GM12878 (cell line): ENCODE results near the gene DLG2. TPM values are rescaled to one million over a fixed set of nuclear protein-coding genes. Genes with fewer than 3 reads are reported as not detected.

Experiments used
- ATAC-seq: fragments of 200-7000 bp; cut with Tn5 transposase; 3 replicates; pipeline ENCODE4 v1.9.1; 2020; ENCODE audit warnings: mild to moderate bottlenecking, moderate library complexity
- BruUV-seq: library from RNA; stranded (reverse); fragments of 400-500 nt; replicated peaks from 2 replicates; lab custom pipeline; 2021; lab: Mats Ljungman, UMichigan
- CTCF ChIA-PET: fragments of 300-600 bp; sonication (Branson Sonifier 250); formaldehyde crosslinking; extraction: SDS; loops from one replicate; lab custom pipeline; 2021; ENCODE audit warnings: inconsistent platforms; lab: Yijun Ruan, JAX
- POLR2A ChIA-PET: fragments of 350-600 bp; formaldehyde crosslinking; extraction: SDS; loops from one replicate; lab custom pipeline; 2021; ENCODE audit warnings: inconsistent platforms; lab: Charles Lee
- RAD21 ChIA-PET: fragments of 300-600 bp; sonication (Branson Sonifier 250); formaldehyde crosslinking; loops from one replicate; lab custom pipeline; 2023; ENCODE audit warnings: antibody characterized with exemption; ENCODE audit not compliant: unreplicated experiment; lab: Charles Lee
- SMC1A ChIA-PET: fragments of 300-600 bp; sonication (Branson Sonifier 250); formaldehyde crosslinking; loops from one replicate; lab custom pipeline; 2023; ENCODE audit not compliant: unreplicated experiment, uncharacterized antibody; lab: Charles Lee
- DNase-seq: peaks from one replicate; pipeline ENCODE4 v3.0.0-alpha.2; 2011; ENCODE audit warnings: low read depth, low spot score
- FAIRE-seq: peaks from 3 replicates; lab custom pipeline; 2011; peaks lifted over from hg19 to GRCh38; lab: Jason Lieb, UNC
- H2AFZ ChIP-seq: 2 replicates; pipeline ENCODE4 v1.6.0; 2011; ENCODE audit warnings: low read depth, low read length, control low read depth; ENCODE audit not compliant: control insufficient read depth
- H3K27ac ChIP-seq: 2 replicates; pipeline ENCODE4 v1.5.1; 2011; ENCODE audit warnings: control low read depth; ENCODE audit not compliant: control insufficient read depth, insufficient read depth
- H3K27me3 ChIP-seq, 2 experiments: replicated peaks in 1 of 2; 2 replicates each; pipeline versions ENCODE4 v1.6.0 to v1.6.1; 2011; ENCODE audit warnings: low read length in 1 of 2; ENCODE audit not compliant: control insufficient read depth in 2 of 2, insufficient read depth in 2 of 2
- H3K36me3 ChIP-seq, 2 experiments: 2 replicates each; pipeline ENCODE4 v1.5.1; 2011; ENCODE audit warnings: low read length in 1 of 2; ENCODE audit not compliant: control insufficient read depth in 2 of 2, insufficient read depth in 2 of 2
- H3K4me1 ChIP-seq: 2 replicates; pipeline ENCODE4 v1.6.1; 2011; ENCODE audit warnings: mild to moderate bottlenecking, low read length, moderate library complexity, mixed read lengths; ENCODE audit not compliant: control insufficient read depth, insufficient read depth
- H3K4me2 ChIP-seq: 2 replicates; pipeline ENCODE4 v1.6.0; 2011; ENCODE audit warnings: control low read depth; ENCODE audit not compliant: control insufficient read depth, insufficient read depth
- H3K4me3 ChIP-seq: fragments of 200-600 bp; sonication (generic); 2 replicates; pipeline ENCODE4 v1.5.1; 2016
- H3K79me2 ChIP-seq: 2 replicates; pipeline ENCODE4 v1.6.0; 2011; ENCODE audit warnings: low read length; ENCODE audit not compliant: control insufficient read depth, insufficient read depth
- H3K9ac ChIP-seq: 2 replicates; pipeline ENCODE4 v1.8.0; 2011; ENCODE audit warnings: low read length, control low read depth, mixed read lengths; ENCODE audit not compliant: control insufficient read depth, insufficient read depth
- H3K9me3 ChIP-seq: replicated peaks from 3 replicates; pipeline ENCODE4 v1.5.1; 2011; ENCODE audit warnings: mild to moderate bottlenecking, low read length; ENCODE audit not compliant: control insufficient read depth, insufficient read depth
- H4K20me1 ChIP-seq: 2 replicates; pipeline ENCODE4 v1.6.0; 2011; ENCODE audit not compliant: control insufficient read depth, insufficient read depth
- E4F1 ChIP-seq: fragments of 450-650 bp; IDR thresholded peaks from 2 replicates; pipeline ENCODE4 v1.6.1; 2018; ENCODE audit warnings: borderline replicate concordance, mild to moderate bottlenecking; ENCODE audit not compliant: partially characterized antibody
- EGR1 ChIP-seq, 2 experiments: IDR thresholded peaks; 1 replicate in 1 of 2; 2 replicates in 1 of 2; pipeline ENCODE4 v1.6.1; 2011 to 2012; ENCODE audit warnings: low read depth in 2 of 2, low read length in 2 of 2, borderline replicate concordance in 1 of 2, mild to moderate bottlenecking in 1 of 2, moderate library complexity in 1 of 2
- IRF4 ChIP-seq: IDR thresholded peaks from 2 replicates; pipeline ENCODE4 v1.6.1; 2011; ENCODE audit warnings: low read depth, low read length
- KAT2A ChIP-seq: conservative IDR thresholded peaks from 2 replicates; pipeline ENCODE4 v1.6.1; 2011; ENCODE audit warnings: low read depth, low read length; ENCODE audit not compliant: control insufficient read depth
- MYB ChIP-seq: fragments of 150-350 bp; IDR thresholded peaks from 2 replicates; pipeline ENCODE4 v1.6.1; 2014; ENCODE audit warnings: mild to moderate bottlenecking, low read depth, low read length, borderline replicate concordance
- NR2C1 ChIP-seq: fragments of 450-650 bp; IDR thresholded peaks from 2 replicates; pipeline ENCODE4 v1.6.1; 2017; ENCODE audit warnings: antibody characterized with exemption, mild to moderate bottlenecking, moderate library complexity
- PAX8 ChIP-seq: fragments of 450-650 bp; IDR thresholded peaks from 2 replicates; pipeline ENCODE4 v1.6.1; 2017; ENCODE audit warnings: mild to moderate bottlenecking, moderate library complexity
- SMC3 ChIP-seq: IDR thresholded peaks from 2 replicates; pipeline ENCODE4 v1.6.1; 2011; ENCODE audit warnings: low read length, improper control_type of control experiment, borderline replicate concordance
- ZBTB33 ChIP-seq: fragments of 450-650 bp; IDR thresholded peaks from 2 replicates; pipeline ENCODE4 v1.6.1; 2017; ENCODE audit warnings: mild to moderate bottlenecking
- WGBS: methylation state at CpG from one replicate; pipeline ENCODE4 v1.1.6; 2016; ENCODE audit warnings: low lambda C conversion rate; ENCODE audit not compliant: insufficient replicate concordance, insufficient coverage; ENCODE audit errors: missing lambda C conversion rate; 5-methylcytosine and 5-hydroxymethylcytosine counted together
- in situ Hi-C: fragments of 300-500 bp; cut with MboI; formaldehyde crosslinking; loops from 9 replicates; pipeline ENCODE4 v1.14.3; 2018; ENCODE audit warnings: mixed read lengths
- intact Hi-C: fragments of 100-400 bp; cut with micrococcal nuclease; formaldehyde crosslinking; loops from one replicate; pipeline ENCODE4 v1.14.2; 2022; ENCODE audit not compliant: unreplicated experiment
- polyA plus RNA-seq, 11 experiments: library from polyadenylated mRNA; depleted of rRNA in 4 of 11; unstranded in 6 of 11; stranded (reverse) in 5 of 11; fragments of >200 nt; fragmentation: Nextera tagmentation in 4 of 11; fragmentation: Illumina TruSeq in 1 of 11; extraction: Ambion mirVana in 4 of 11; extraction: Trizol in 1 of 11; gene quantifications; 1 replicate in 1 of 11; 2 replicates in 10 of 11; pipeline versions ENCODE4 v1.2.1 to v1.2.3, GENCODE V29; 2011 to 2016; ENCODE audit warnings: inconsistent platforms in 2 of 11, missing spikeins in 2 of 11, low read depth in 1 of 11
- total RNA-seq, 4 experiments: library from RNA; depleted of rRNA in 3 of 4; stranded (reverse); fragments of >200 nt in 3 of 4; fragmentation: Illumina TruSeq in 1 of 4; extraction: Trizol in 1 of 4; gene quantifications; 2 replicates each; pipeline versions ENCODE4 v1.2.1 to v1.2.3, GENCODE V29; 2013 to 2021
- TF ChIP-seq, protein P1 (sequence below): fragments of 450-650 bp; IDR thresholded peaks from 2 replicates; pipeline ENCODE4 v1.6.1; 2016; ENCODE audit warnings: mild to moderate bottlenecking
- TF ChIP-seq, protein P2 (sequence below): fragments of 450-650 bp; IDR thresholded peaks from 2 replicates; pipeline ENCODE4 v1.6.1; 2017; ENCODE audit warnings: mild to moderate bottlenecking, moderate library complexity

The DLG2 gene
- total and polyA plus RNA-seq, 10 of the 15 experiments (the other 5 are each of a cell fraction or from before 2014, with no cell fraction given): 0.09 to 0.98 (median 0.35) TPM

GRCh38 chr11:83663988-83664387, 1963.2 kb downstream of the DLG2 start:
- WGBS: 83% methylated on average over 4 of the region's 4 CpGs
- SMC1A ChIA-PET: no interaction called here
- no peaks in the 10 kb centered on the region; a peak in 1 of 4 replicates for H3K27me3 ChIP-seq
- no peak for FAIRE-seq
- H3K27ac ChIP-seq: no peak overlapping the region
- H3K9me3 ChIP-seq: no peaks in the 10 kb centered on the region
- intact Hi-C loops: no loop called here
- no peak overlapping the region for H3K4me2 ChIP-seq
- H3K9ac ChIP-seq: no peak overlapping the region
- POLR2A ChIA-PET: no interaction called here
- H4K20me1 ChIP-seq: no peaks in the 10 kb centered on the region
- no peak for ATAC-seq
- no peaks in the 10 kb centered on the region for H3K79me2 ChIP-seq
- H3K4me3 ChIP-seq: no peak overlapping the region
- in situ Hi-C loops: no loop called here
- TF ChIP-seq, protein P1, sequence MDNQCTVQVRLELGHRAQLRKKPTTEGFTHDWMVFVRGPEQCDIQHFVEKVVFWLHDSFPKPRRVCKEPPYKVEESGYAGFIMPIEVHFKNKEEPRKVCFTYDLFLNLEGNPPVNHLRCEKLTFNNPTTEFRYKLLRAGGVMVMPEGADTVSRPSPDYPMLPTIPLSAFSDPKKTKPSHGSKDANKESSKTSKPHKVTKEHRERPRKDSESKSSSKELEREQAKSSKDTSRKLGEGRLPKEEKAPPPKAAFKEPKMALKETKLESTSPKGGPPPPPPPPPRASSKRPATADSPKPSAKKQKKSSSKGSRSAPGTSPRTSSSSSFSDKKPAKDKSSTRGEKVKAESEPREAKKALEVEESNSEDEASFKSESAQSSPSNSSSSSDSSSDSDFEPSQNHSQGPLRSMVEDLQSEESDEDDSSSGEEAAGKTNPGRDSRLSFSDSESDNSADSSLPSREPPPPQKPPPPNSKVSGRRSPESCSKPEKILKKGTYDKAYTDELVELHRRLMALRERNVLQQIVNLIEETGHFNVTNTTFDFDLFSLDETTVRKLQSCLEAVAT: no peak
- TF ChIP-seq EGR1 (IDR thresholded peaks at IDR 0.05; ENCODE audit: borderline replicate concordance in 1 of 2, low read depth in 2 of 2, low read length in 2 of 2) (no peak), NR2C1 (no peak), SMC3 (no peak), KAT2A (no peak), E4F1 (no peak), PAX8 (no peak), ZBTB33 (no peak), IRF4 (no peak), MYB (no peak)
- TF ChIP-seq, protein P2, sequence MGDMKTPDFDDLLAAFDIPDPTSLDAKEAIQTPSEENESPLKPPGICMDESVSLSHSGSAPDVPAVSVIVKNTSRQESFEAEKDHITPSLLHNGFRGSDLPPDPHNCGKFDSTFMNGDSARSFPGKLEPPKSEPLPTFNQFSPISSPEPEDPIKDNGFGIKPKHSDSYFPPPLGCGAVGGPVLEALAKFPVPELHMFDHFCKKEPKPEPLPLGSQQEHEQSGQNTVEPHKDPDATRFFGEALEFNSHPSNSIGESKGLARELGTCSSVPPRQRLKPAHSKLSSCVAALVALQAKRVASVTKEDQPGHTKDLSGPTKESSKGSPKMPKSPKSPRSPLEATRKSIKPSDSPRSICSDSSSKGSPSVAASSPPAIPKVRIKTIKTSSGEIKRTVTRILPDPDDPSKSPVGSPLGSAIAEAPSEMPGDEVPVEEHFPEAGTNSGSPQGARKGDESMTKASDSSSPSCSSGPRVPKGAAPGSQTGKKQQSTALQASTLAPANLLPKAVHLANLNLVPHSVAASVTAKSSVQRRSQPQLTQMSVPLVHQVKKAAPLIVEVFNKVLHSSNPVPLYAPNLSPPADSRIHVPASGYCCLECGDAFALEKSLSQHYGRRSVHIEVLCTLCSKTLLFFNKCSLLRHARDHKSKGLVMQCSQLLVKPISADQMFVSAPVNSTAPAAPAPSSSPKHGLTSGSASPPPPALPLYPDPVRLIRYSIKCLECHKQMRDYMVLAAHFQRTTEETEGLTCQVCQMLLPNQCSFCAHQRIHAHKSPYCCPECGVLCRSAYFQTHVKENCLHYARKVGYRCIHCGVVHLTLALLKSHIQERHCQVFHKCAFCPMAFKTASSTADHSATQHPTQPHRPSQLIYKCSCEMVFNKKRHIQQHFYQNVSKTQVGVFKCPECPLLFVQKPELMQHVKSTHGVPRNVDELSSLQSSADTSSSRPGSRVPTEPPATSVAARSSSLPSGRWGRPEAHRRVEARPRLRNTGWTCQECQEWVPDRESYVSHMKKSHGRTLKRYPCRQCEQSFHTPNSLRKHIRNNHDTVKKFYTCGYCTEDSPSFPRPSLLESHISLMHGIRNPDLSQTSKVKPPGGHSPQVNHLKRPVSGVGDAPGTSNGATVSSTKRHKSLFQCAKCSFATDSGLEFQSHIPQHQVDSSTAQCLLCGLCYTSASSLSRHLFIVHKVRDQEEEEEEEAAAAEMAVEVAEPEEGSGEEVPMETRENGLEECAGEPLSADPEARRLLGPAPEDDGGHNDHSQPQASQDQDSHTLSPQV: no peak
- no peaks in the 10 kb centered on the region; the same call in 1 of the 2 replicates for H3K4me1 ChIP-seq
- H2AFZ ChIP-seq: no peak overlapping the region
- CTCF ChIA-PET: no interaction called here
- no peak for DNase-seq
- BruUV-seq: no TSS peak
- H3K36me3 ChIP-seq: no peaks in the 10 kb centered on the region
- RAD21 ChIA-PET: no interaction called here
